H9 (cell line): Measurements from ENCODE around the gene FASLG. TPM values are rescaled to one million over a fixed set of nuclear protein-coding genes. Genes with fewer than 3 reads are reported as not detected.

Source experiments
- DNase-seq: peaks from one replicate; pipeline ENCODE4 v3.0.0-alpha.2; 2017
- H2AFZ ChIP-seq: one replicate; pipeline ENCODE4 v1.6.1; 2013; ENCODE audit warnings: mild to moderate bottlenecking, low read length, control low read depth, moderate library complexity
- H2AK5ac ChIP-seq: 2 replicates; pipeline ENCODE4 v1.6.1; 2013; ENCODE audit warnings: low read length, control low read depth, mixed read lengths; ENCODE audit not compliant: insufficient read length
- H2BK120ac ChIP-seq: one replicate; pipeline ENCODE4 v1.6.1; 2013; ENCODE audit warnings: low read depth, mild to moderate bottlenecking, low read length, control low read depth, inconsistent platforms; ENCODE audit not compliant: poor library complexity, severe bottlenecking
- H2BK12ac ChIP-seq: 2 replicates; pipeline ENCODE4 v1.6.1; 2013; ENCODE audit warnings: low read length, control low read depth, mixed read lengths, low read depth; ENCODE audit not compliant: insufficient read length
- H2BK15ac ChIP-seq: 2 replicates; pipeline ENCODE4 v1.6.1; 2013; ENCODE audit warnings: low read depth, low read length, control low read depth
- H2BK20ac ChIP-seq: one replicate; pipeline ENCODE4 v1.6.1; 2013; ENCODE audit warnings: low read depth, mild to moderate bottlenecking, low read length, control low read depth, inconsistent platforms; ENCODE audit not compliant: poor library complexity, severe bottlenecking
- H2BK5ac ChIP-seq: 2 replicates; pipeline ENCODE4 v1.6.1; 2013; ENCODE audit warnings: low read length, control low read depth, mixed read lengths; ENCODE audit not compliant: insufficient read length
- H3K14ac ChIP-seq: 2 replicates; pipeline ENCODE4 v1.6.1; 2013; ENCODE audit warnings: low read length, control low read depth; ENCODE audit not compliant: insufficient read depth
- H3K18ac ChIP-seq: 2 replicates; pipeline ENCODE4 v1.6.1; 2013; ENCODE audit warnings: low read depth, mild to moderate bottlenecking, mixed read lengths, low read length, control low read depth; ENCODE audit not compliant: insufficient read length
- H3K23ac ChIP-seq: 2 replicates; pipeline ENCODE4 v1.6.1; 2013; ENCODE audit warnings: low read length, control low read depth, mixed read lengths, low read depth; ENCODE audit not compliant: insufficient read length
- H3K23me2 ChIP-seq: 2 replicates; pipeline ENCODE4 v1.6.1; 2013; ENCODE audit warnings: low read depth, mild to moderate bottlenecking, mixed read lengths, low read length, control low read depth; ENCODE audit not compliant: insufficient read length, poor library complexity, severe bottlenecking
- H3K27ac ChIP-seq: 2 replicates; pipeline ENCODE4 v1.5.1; 2013; ENCODE audit warnings: low read length, control low read depth, mixed read lengths, low read depth; ENCODE audit not compliant: insufficient read length
- H3K27me3 ChIP-seq: 2 replicates; pipeline ENCODE4 v1.6.1; 2013; ENCODE audit warnings: low read length, control low read depth, inconsistent platforms; ENCODE audit not compliant: insufficient read depth
- H3K4ac ChIP-seq: 2 replicates; pipeline ENCODE4 v1.6.1; 2013; ENCODE audit warnings: low read depth, mild to moderate bottlenecking, control low read depth, inconsistent platforms, low read length, moderate library complexity
- H3K4me1 ChIP-seq: 2 replicates; pipeline ENCODE4 v1.6.1; 2013; ENCODE audit warnings: low read length, control low read depth, inconsistent platforms; ENCODE audit not compliant: insufficient read depth
- H3K4me2 ChIP-seq: 2 replicates; pipeline ENCODE4 v1.6.1; 2013; ENCODE audit warnings: low read length, control low read depth, mixed read lengths; ENCODE audit not compliant: insufficient read length, insufficient read depth
- H3K56ac ChIP-seq: 2 replicates; pipeline ENCODE4 v1.6.1; 2013; ENCODE audit warnings: low read depth, mild to moderate bottlenecking, mixed read lengths, low read length, control low read depth; ENCODE audit not compliant: insufficient read length
- H3K79me1 ChIP-seq: 2 replicates; pipeline ENCODE4 v1.6.1; 2013; ENCODE audit warnings: low read depth, mild to moderate bottlenecking, moderate library complexity, low read length, control low read depth, inconsistent platforms; ENCODE audit not compliant: insufficient read depth, poor library complexity, severe bottlenecking
- H3K79me2 ChIP-seq: 2 replicates; pipeline ENCODE4 v1.6.1; 2013; ENCODE audit warnings: low read length, control low read depth, inconsistent platforms; ENCODE audit not compliant: insufficient read depth
- H3K9ac ChIP-seq: 2 replicates; pipeline ENCODE4 v1.6.1; 2013; ENCODE audit warnings: low read length, control low read depth, mixed read lengths; ENCODE audit not compliant: insufficient read length; ENCODE audit errors: extremely low read depth
- H3K9me3 ChIP-seq: one replicate; pipeline ENCODE4 v1.6.1; 2013; ENCODE audit warnings: low read depth, low read length, inconsistent platforms; ENCODE audit not compliant: control insufficient read depth
- H3T11ph ChIP-seq: one replicate; pipeline ENCODE4 v1.6.1; 2013; ENCODE audit warnings: mild to moderate bottlenecking, low read length, control low read depth, inconsistent platforms
- H4K20me1 ChIP-seq: one replicate; pipeline ENCODE4 v1.6.1; 2013; ENCODE audit not compliant: control insufficient read depth, insufficient read length, insufficient read depth
- H4K5ac ChIP-seq: 2 replicates; pipeline ENCODE4 v1.6.1; 2013; ENCODE audit warnings: low read depth, mild to moderate bottlenecking, mixed read lengths, low read length, control low read depth; ENCODE audit not compliant: insufficient read length
- H4K8ac ChIP-seq: replicated peaks from 2 replicates; pipeline ENCODE4 v1.6.1; 2013; ENCODE audit warnings: low read length, control low read depth, mixed read lengths, low read depth; ENCODE audit not compliant: insufficient read length
- H4K91ac ChIP-seq: 2 replicates; pipeline ENCODE4 v1.6.1; 2013; ENCODE audit warnings: low read depth, mild to moderate bottlenecking, moderate library complexity, mixed read lengths, low read length, control low read depth; ENCODE audit not compliant: insufficient read length
- H3K27ac Mint-ChIP-seq, 3 experiments: 2 replicates in 2 of 3; 3 replicates in 1 of 3; pipeline ENCODE4 v1.8.0; 2020 to 2021; ENCODE audit warnings: mixed read lengths in 3 of 3, mild to moderate bottlenecking in 1 of 3, moderate library complexity in 1 of 3
- H3K27me3 Mint-ChIP-seq: 2 replicates; pipeline ENCODE4 v1.8.0; 2021; ENCODE audit warnings: low read depth, mild to moderate bottlenecking, moderate library complexity, mixed read lengths
- H3K36me3 Mint-ChIP-seq, 3 experiments: 2 replicates in 2 of 3; 3 replicates in 1 of 3; pipeline ENCODE4 v1.8.0; 2020 to 2021; ENCODE audit warnings: low read depth in 3 of 3, mixed read lengths in 3 of 3; ENCODE audit not compliant: insufficient read depth in 1 of 3
- H3K4me1 Mint-ChIP-seq, 2 experiments: 2 replicates each; pipeline ENCODE4 v1.8.0; 2020; ENCODE audit warnings: mixed read lengths in 2 of 2
- H3K4me3 Mint-ChIP-seq, 2 experiments: 2 replicates in 1 of 2; 3 replicates in 1 of 2; pipeline ENCODE4 v1.8.0; 2020 to 2021; ENCODE audit warnings: mild to moderate bottlenecking in 2 of 2, mixed read lengths in 2 of 2, moderate library complexity in 1 of 2
- H3K9me3 Mint-ChIP-seq, 2 experiments: 2 replicates in 1 of 2; 3 replicates in 1 of 2; pipeline ENCODE4 v1.8.0; 2020; ENCODE audit warnings: mild to moderate bottlenecking in 2 of 2, mixed read lengths in 2 of 2, moderate library complexity in 1 of 2
- WGBS: extraction: QIAGEN DNeasy Blood & Tissue Kit; methylation state at CpG from one replicate; pipeline ENCODE4 v1.1.7; 2013; ENCODE audit warnings: missing lambda C conversion rate, low lambda C conversion rate, mixed read lengths; ENCODE audit not compliant: insufficient read length; ENCODE audit errors: extremely low coverage; 5-methylcytosine and 5-hydroxymethylcytosine counted together
- total RNA-seq: library from RNA; stranded (reverse); gene quantifications from 2 replicates; pipeline ENCODE4 v1.2.1, GENCODE V29; 2021
- TF ChIP-seq, protein P1 (sequence below): fragments of 200-600 bp; sonication (generic); conservative IDR thresholded peaks from 3 replicates; pipeline ENCODE4 v1.8.0; 2021; ENCODE audit warnings: antibody characterized with exemption, mild to moderate bottlenecking

Gene FASLG
- total RNA-seq, 1 experiment from 2014 or later, result not detected

- H3K9me3 Mint-ChIP-seq, result peaks cover 0 to 3% of the 10 kb centered on the region in 2 experiments; a peak in 1 of 5 replicates
- H3K4me1 Mint-ChIP-seq, result no peaks in the 10 kb centered on the region; a peak in 1 of 4 replicates
- no peak overlapping the region for H2BK15ac ChIP-seq
- H3K27me3 Mint-ChIP-seq, result no peaks in the 10 kb centered on the region
- H3T11ph ChIP-seq, result no peak overlapping the region
- no peak overlapping the region for H2AK5ac ChIP-seq
- no peaks in the 10 kb centered on the region for H3K9me3 ChIP-seq
- no peak overlapping the region for H3K23ac ChIP-seq
- no peak overlapping the region for H3K14ac ChIP-seq
- no peak overlapping the region for H3K4ac ChIP-seq
- H2BK12ac ChIP-seq, result no peak overlapping the region
- no peak for DNase-seq
- H2BK5ac ChIP-seq, result no peak overlapping the region
- no peak overlapping the region for H3K27ac Mint-ChIP-seq
- H3K79me1 ChIP-seq, result no peaks in the 10 kb centered on the region
- no peak overlapping the region for H2AFZ ChIP-seq
- no peaks in the 10 kb centered on the region for H4K20me1 ChIP-seq
- WGBS, result no CpG with 5 or more reads among the region's 2 CpGs
- no peak overlapping the region for H3K4me3 Mint-ChIP-seq
- no peak overlapping the region for H4K91ac ChIP-seq
- H3K18ac ChIP-seq, result no peak overlapping the region
- H4K8ac ChIP-seq, result no peak overlapping the region
- H3K4me2 ChIP-seq, result no peak overlapping the region
- H3K9ac ChIP-seq, result no peak overlapping the region
- TF ChIP-seq, protein P1, sequence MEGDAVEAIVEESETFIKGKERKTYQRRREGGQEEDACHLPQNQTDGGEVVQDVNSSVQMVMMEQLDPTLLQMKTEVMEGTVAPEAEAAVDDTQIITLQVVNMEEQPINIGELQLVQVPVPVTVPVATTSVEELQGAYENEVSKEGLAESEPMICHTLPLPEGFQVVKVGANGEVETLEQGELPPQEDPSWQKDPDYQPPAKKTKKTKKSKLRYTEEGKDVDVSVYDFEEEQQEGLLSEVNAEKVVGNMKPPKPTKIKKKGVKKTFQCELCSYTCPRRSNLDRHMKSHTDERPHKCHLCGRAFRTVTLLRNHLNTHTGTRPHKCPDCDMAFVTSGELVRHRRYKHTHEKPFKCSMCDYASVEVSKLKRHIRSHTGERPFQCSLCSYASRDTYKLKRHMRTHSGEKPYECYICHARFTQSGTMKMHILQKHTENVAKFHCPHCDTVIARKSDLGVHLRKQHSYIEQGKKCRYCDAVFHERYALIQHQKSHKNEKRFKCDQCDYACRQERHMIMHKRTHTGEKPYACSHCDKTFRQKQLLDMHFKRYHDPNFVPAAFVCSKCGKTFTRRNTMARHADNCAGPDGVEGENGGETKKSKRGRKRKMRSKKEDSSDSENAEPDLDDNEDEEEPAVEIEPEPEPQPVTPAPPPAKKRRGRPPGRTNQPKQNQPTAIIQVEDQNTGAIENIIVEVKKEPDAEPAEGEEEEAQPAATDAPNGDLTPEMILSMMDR, result no peak
- no peaks in the 10 kb centered on the region for H3K36me3 Mint-ChIP-seq
- H2BK120ac ChIP-seq, result no peak overlapping the region
- no peak overlapping the region for H3K56ac ChIP-seq
- no peaks in the 10 kb centered on the region for H3K79me2 ChIP-seq
- H3K4me1 ChIP-seq, result no peaks in the 10 kb centered on the region; the same call in 1 of the 2 replicates
- H2BK20ac ChIP-seq, result no peak overlapping the region
- H3K23me2 ChIP-seq, result no peaks in the 10 kb centered on the region
- no peak overlapping the region for H4K5ac ChIP-seq
- no peaks in the 10 kb centered on the region for H3K27me3 ChIP-seq
- H3K27ac ChIP-seq, result no peak overlapping the region
Observed at GRCh38 chr1:172650474-172651193, 8.3 kb upstream of the FASLG start.
